Lower leg skin (tissue), 3 donors: ENCODE results near the gene LIFR.

Experiments
- CTCF ChIP-seq, 3 donors: fragments of 450-650 bp; IDR thresholded peaks; one replicate each; pipeline ENCODE4 v1.5.1; 2016; ENCODE audit warnings: antibody characterized with exemption in 3 of 3, mild to moderate bottlenecking in 3 of 3, moderate library complexity in 2 of 3
- POLR2A ChIP-seq, 2 donors: fragments of 450-650 bp; IDR thresholded peaks; one replicate each; pipeline ENCODE4 v1.6.1; 2016 to 2017; ENCODE audit warnings: antibody characterized with exemption in 2 of 2, mild to moderate bottlenecking in 1 of 2, moderate library complexity in 1 of 2

DNA sequence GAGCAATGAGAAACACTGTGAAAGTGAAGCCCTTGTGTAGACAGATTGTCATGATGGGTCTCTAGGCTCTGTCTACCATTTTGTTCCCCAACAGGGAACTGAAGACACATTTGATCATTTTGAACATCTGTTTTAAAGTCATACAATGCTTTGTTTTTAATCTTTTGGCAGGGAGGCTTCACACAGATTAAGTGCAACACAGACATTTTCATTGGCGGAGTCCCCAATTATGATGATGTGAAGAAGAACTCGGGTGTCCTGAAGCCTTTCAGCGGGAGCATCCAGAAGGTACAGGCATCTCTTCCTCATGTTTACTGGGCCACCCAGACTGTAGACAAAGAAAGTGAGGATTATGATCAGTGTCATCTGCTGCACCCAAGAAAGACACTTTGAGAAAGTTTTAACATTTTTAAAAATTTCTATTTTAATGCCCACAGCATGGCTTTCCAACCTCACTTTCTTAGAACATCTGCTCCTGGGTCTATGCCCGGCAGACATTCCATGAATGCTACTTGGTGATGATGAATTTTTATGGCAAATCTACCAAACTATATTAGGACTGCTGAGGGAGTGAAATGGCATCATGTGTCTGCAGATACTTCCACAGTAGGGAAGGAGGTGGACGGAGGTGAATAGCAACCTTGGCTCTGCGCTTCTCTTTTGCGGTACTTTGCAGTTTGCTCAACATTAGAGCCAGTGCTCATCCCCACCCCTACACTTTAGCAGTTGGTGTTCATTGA lies 121.3 kb downstream of the LIFR start:
- TF ChIP-seq CTCF (IDR thresholded peaks at IDR 0.05) = no peak
- no peak for TF ChIP-seq POLR2A (IDR thresholded peaks at IDR 0.05)
